Measurements from ENCODE around the gene CYP1A2. TPM values are rescaled to one million over a fixed set of nuclear protein-coding genes. Genes with fewer than 3 reads are reported as not detected.
A peak's percentile ranks its signal among the peaks of the same experiment; 100 is the strongest.

The CYP1A2 gene
- total and polyA plus RNA-seq, 2 of the 13 experiments (the other 11 are each of a cell fraction or from before 2014, with no cell fraction given), result 0.07 TPM; not detected in 1

DNA sequence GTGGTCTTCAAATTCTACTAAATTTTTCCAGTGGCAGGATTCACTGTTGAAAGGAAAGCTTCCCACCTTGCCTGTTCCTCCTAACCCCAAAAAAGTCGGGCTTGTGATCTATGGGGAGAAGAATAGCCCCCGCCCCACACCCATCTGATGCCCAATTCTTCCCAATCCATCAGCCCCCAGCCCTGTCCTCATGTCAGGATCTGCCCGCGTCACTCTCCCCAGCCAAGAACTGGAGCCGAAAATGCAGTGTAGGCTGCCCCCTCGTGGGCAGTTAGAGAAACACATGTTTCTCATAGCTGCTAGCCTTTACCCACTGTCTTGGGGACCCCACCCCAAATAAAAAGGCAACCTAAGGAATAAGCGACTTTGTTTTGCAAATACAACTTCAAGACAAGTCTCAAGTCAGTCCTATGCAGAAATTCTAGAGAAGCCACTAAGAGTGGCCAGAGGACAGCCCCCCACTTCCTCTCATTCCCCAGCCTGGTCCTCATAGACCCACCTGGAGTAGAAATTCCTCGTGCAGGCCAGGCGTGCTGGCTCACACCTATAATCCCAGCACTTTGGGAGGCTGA lies 20.2 kb downstream of the CYP1A2 start (continued):
- TF ChIP-seq, protein P1, sequence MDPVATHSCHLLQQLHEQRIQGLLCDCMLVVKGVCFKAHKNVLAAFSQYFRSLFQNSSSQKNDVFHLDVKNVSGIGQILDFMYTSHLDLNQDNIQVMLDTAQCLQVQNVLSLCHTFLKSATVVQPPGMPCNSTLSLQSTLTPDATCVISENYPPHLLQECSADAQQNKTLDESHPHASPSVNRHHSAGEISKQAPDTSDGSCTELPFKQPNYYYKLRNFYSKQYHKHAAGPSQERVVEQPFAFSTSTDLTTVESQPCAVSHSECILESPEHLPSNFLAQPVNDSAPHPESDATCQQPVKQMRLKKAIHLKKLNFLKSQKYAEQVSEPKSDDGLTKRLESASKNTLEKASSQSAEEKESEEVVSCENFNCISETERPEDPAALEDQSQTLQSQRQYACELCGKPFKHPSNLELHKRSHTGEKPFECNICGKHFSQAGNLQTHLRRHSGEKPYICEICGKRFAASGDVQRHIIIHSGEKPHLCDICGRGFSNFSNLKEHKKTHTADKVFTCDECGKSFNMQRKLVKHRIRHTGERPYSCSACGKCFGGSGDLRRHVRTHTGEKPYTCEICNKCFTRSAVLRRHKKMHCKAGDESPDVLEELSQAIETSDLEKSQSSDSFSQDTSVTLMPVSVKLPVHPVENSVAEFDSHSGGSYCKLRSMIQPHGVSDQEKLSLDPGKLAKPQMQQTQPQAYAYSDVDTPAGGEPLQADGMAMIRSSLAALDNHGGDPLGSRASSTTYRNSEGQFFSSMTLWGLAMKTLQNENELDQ (CRISPR knock-in tag; IDR thresholded peaks at IDR 0.05; ENCODE audit: borderline replicate concordance), result no peak
- TF ChIP-seq, protein P2, sequence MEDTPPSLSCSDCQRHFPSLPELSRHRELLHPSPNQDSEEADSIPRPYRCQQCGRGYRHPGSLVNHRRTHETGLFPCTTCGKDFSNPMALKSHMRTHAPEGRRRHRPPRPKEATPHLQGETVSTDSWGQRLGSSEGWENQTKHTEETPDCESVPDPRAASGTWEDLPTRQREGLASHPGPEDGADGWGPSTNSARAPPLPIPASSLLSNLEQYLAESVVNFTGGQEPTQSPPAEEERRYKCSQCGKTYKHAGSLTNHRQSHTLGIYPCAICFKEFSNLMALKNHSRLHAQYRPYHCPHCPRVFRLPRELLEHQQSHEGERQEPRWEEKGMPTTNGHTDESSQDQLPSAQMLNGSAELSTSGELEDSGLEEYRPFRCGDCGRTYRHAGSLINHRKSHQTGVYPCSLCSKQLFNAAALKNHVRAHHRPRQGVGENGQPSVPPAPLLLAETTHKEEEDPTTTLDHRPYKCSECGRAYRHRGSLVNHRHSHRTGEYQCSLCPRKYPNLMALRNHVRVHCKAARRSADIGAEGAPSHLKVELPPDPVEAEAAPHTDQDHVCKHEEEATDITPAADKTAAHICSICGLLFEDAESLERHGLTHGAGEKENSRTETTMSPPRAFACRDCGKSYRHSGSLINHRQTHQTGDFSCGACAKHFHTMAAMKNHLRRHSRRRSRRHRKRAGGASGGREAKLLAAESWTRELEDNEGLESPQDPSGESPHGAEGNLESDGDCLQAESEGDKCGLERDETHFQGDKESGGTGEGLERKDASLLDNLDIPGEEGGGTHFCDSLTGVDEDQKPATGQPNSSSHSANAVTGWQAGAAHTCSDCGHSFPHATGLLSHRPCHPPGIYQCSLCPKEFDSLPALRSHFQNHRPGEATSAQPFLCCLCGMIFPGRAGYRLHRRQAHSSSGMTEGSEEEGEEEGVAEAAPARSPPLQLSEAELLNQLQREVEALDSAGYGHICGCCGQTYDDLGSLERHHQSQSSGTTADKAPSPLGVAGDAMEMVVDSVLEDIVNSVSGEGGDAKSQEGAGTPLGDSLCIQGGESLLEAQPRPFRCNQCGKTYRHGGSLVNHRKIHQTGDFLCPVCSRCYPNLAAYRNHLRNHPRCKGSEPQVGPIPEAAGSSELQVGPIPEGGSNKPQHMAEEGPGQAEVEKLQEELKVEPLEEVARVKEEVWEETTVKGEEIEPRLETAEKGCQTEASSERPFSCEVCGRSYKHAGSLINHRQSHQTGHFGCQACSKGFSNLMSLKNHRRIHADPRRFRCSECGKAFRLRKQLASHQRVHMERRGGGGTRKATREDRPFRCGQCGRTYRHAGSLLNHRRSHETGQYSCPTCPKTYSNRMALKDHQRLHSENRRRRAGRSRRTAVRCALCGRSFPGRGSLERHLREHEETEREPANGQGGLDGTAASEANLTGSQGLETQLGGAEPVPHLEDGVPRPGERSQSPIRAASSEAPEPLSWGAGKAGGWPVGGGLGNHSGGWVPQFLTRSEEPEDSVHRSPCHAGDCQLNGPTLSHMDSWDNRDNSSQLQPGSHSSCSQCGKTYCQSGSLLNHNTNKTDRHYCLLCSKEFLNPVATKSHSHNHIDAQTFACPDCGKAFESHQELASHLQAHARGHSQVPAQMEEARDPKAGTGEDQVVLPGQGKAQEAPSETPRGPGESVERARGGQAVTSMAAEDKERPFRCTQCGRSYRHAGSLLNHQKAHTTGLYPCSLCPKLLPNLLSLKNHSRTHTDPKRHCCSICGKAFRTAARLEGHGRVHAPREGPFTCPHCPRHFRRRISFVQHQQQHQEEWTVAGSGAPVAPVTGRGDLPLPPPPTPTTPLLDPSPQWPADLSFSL (CRISPR knock-in tag; IDR thresholded peaks at IDR 0.05), result no peak
- TF ChIP-seq ZNF710 (CRISPR knock-in tag; IDR thresholded peaks at IDR 0.05; ENCODE audit: borderline replicate concordance) (no peak), SMC3 (IDR thresholded peaks at IDR 0.05; ENCODE audit: low read length) (peak; percentile 92), MAFG (CRISPR knock-in tag; IDR thresholded peaks at IDR 0.05) (no peak), SPEN (CRISPR knock-in tag; IDR thresholded peaks at IDR 0.05; ENCODE audit: low read depth) (0 out of 2 replicates have a peak, but pooled peaks have one; percentile 9), MTERF4 (CRISPR knock-in tag; IDR thresholded peaks at IDR 0.05) (no peak), MAZ (IDR thresholded peaks at IDR 0.05; ENCODE audit: borderline replicate concordance, low read depth, low read length) (no peak), MAZ (CRISPR knock-in tag; IDR thresholded peaks at IDR 0.05; ENCODE audit: low read depth) (no peak), SNAI1 (CRISPR knock-in tag; IDR thresholded peaks at IDR 0.05; ENCODE audit: borderline replicate concordance) (no peak), MEF2D (CRISPR knock-in tag; IDR thresholded peaks at IDR 0.05) (0 out of 2 replicates have a peak, but pooled peaks have one; percentile 33), RAD21 (CRISPR knock-in tag; IDR thresholded peaks at IDR 0.05) (peak; percentile 87)
- TF ChIP-seq, protein P3, sequence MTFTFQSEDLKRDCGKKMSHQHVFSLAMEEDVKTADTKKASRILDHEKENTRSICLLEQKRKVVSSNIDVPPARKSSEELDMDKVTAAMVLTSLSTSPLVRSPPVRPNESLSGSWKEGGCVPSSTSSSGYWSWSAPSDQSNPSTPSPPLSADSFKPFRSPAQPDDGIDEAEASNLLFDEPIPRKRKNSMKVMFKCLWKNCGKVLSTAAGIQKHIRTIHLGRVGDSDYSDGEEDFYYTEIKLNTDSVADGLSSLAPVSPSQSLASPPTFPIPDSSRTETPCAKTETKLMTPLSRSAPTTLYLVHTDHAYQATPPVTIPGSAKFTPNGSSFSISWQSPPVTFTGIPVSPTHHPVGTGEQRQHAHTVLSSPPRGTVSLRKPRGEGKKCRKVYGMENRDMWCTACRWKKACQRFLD (CRISPR knock-in tag; IDR thresholded peaks at IDR 0.05; ENCODE audit: borderline replicate concordance), result no peak
